ENCODE data around the gene DUSP14.

DUSP14 gene

GRCh38 chr17:37562016-37562745 lies 72.5 kb downstream of the DUSP14 start:
- DNase-seq (ENCODE audit: low spot score) = no peak

Data from LoVo (cell line).